GM19023 (cell line): ENCODE data around the gene ESRRB.

ENCODE experiments used
- ATAC-seq: cut with Tn5 transposase; IDR thresholded peaks from one replicate; pipeline ENCODE4 v1.9.1; 2021; ENCODE audit warnings: mild to moderate bottlenecking, moderate library complexity; ENCODE audit not compliant: unreplicated experiment

ESRRB gene

GRCh38 chr14:76446486-76446885 lies 70.5 kb downstream of the ESRRB start:
- no peak for ATAC-seq

GRCh38 chr14:76446921-76447320 lies 71.0 kb downstream of the ESRRB start:
- ATAC-seq = no peak

- ATAC-seq = no peak
Observed at GRCh38 chr14:76450476-76450875, 74.5 kb downstream of the ESRRB start.

GRCh38 chr14:76456200-76456599 lies 80.3 kb downstream of the ESRRB start:
- ATAC-seq = no peak

GRCh38 chr14:76456891-76457586 lies 81.1 kb downstream of the ESRRB start:
- no peak for ATAC-seq

- no peak for ATAC-seq
Observed at GRCh38 chr14:76457841-76458240, 81.9 kb downstream of the ESRRB start.

GRCh38 chr14:76461886-76462285 lies 85.9 kb downstream of the ESRRB start:
- no peak for ATAC-seq

GRCh38 chr14:76462330-76462729 lies 86.4 kb downstream of the ESRRB start:
- no peak for ATAC-seq

- no peak for ATAC-seq
Observed at GRCh38 chr14:76463105-76463504, 87.2 kb downstream of the ESRRB start.

GRCh38 chr14:76464856-76465255 lies 88.9 kb downstream of the ESRRB start:
- no peak for ATAC-seq

GRCh38 chr14:76465664-76466063 lies 89.7 kb downstream of the ESRRB start:
- ATAC-seq = no peak

- no peak for ATAC-seq
Observed at GRCh38 chr14:76467711-76468155, 91.8 kb downstream of the ESRRB start.

GRCh38 chr14:76472199-76472723 lies 96.3 kb downstream of the ESRRB start:
- no peak for ATAC-seq

- no peak for ATAC-seq
Observed at GRCh38 chr14:76473481-76474263, 97.7 kb downstream of the ESRRB start.

- no peak for ATAC-seq
Observed at GRCh38 chr14:76480426-76480825, 104.5 kb downstream of the ESRRB start.

GRCh38 chr14:76484355-76484754 lies 108.4 kb downstream of the ESRRB start:
- ATAC-seq = no peak

- no peak for ATAC-seq
Observed at GRCh38 chr14:76486251-76486743, 110.4 kb downstream of the ESRRB start.

GRCh38 chr14:76488551-76488950 lies 112.6 kb downstream of the ESRRB start:
- no peak for ATAC-seq

GRCh38 chr14:76489667-76490066 lies 113.7 kb downstream of the ESRRB start:
- ATAC-seq = no peak

- no peak for ATAC-seq
Observed at GRCh38 chr14:76490111-76490510, 114.2 kb downstream of the ESRRB start.

GRCh38 chr14:76490735-76491134 lies 114.8 kb downstream of the ESRRB start:
- ATAC-seq = peak; percentile 62
